ENCODE results near the gene ATP5F1E. TPM values are rescaled to one million over a fixed set of nuclear protein-coding genes. Genes with fewer than 3 reads are reported as not detected.

ATP5F1E gene
- total RNA-seq, 1 donor from 2014 or later: 134 TPM

- Histone ChIP-seq H3K27me3 (ENCODE audit: low read depth) (no peaks in the 10 kb centered on the region), H3K27ac (replicated peaks) (peak overlapping the region; percentile 89), H3K9me3 (replicated peaks) (no peaks in the 10 kb centered on the region), H3K36me3 (peaks cover 21% of the 10 kb centered on the region), H3K4me1 (peaks cover 55% of the 10 kb centered on the region), H3K4me3 (peak overlapping the region; percentile 96)
- peak; percentile 61 for DNase-seq
- intact Hi-C loops (cut with micrococcal nuclease): no loop called here
- no peak for TF ChIP-seq CTCF (IDR thresholded peaks at IDR 0.05; ENCODE audit: borderline replicate concordance)
Observed at GRCh38 chr20:59004763-59005522, 27.2 kb downstream of the ATP5F1E start.

- Histone ChIP-seq H3K9me3 (replicated peaks) (no peaks in the 10 kb centered on the region), H3K27me3 (ENCODE audit: low read depth) (no peaks in the 10 kb centered on the region), H3K36me3 (peaks cover 26% of the 10 kb centered on the region), H3K4me1 (peaks cover 51% of the 10 kb centered on the region), H3K4me3 (peak overlapping the region; percentile 96), H3K27ac (replicated peaks) (peak overlapping the region; percentile 89)
- DNase-seq: peak; percentile 61
- intact Hi-C loops (cut with micrococcal nuclease): no loop called here
- TF ChIP-seq CTCF (IDR thresholded peaks at IDR 0.05; ENCODE audit: borderline replicate concordance): no peak
Observed at GRCh38 chr20:59004493-59004762, 27.7 kb downstream of the ATP5F1E start.

GRCh38 chr20:59003836-59004492, 28.2 kb downstream of the ATP5F1E start:
- intact Hi-C loops (cut with micrococcal nuclease): no loop called here
- peak overlapping the region; percentile 89 for H3K27ac ChIP-seq (replicated peaks)

GRCh38 chr20:59002874-59003399, 29.2 kb downstream of the ATP5F1E start:
- peaks cover 41% of the 10 kb centered on the region for H3K36me3 ChIP-seq

More at GRCh38 chr20:59003836-59004492, 28.2 kb downstream of the ATP5F1E start:
- no peak for DNase-seq
- TF ChIP-seq CTCF (IDR thresholded peaks at IDR 0.05; ENCODE audit: borderline replicate concordance): no peak
- no peaks in the 10 kb centered on the region for H3K27me3 ChIP-seq (ENCODE audit: low read depth)
- no peaks in the 10 kb centered on the region for H3K9me3 ChIP-seq (replicated peaks)
- peak overlapping the region; percentile 96 for H3K4me3 ChIP-seq
- peaks cover 51% of the 10 kb centered on the region for H3K4me1 ChIP-seq
- H3K36me3 ChIP-seq: peaks cover 31% of the 10 kb centered on the region

GRCh38 chr20:59002388-59002787, 29.7 kb downstream of the ATP5F1E start:
- no peak overlapping the region for H3K4me3 ChIP-seq
- H3K9me3 ChIP-seq (replicated peaks): no peaks in the 10 kb centered on the region
- intact Hi-C loops (cut with micrococcal nuclease): no loop called here
- DNase-seq: no peak
- no peaks in the 10 kb centered on the region for H3K27me3 ChIP-seq (ENCODE audit: low read depth)
- peaks cover 47% of the 10 kb centered on the region for H3K36me3 ChIP-seq
- H3K4me1 ChIP-seq: peaks cover 45% of the 10 kb centered on the region
- no peak for TF ChIP-seq CTCF (IDR thresholded peaks at IDR 0.05; ENCODE audit: borderline replicate concordance)
- no peak overlapping the region for H3K27ac ChIP-seq (replicated peaks)

More at GRCh38 chr20:59002874-59003399, 29.2 kb downstream of the ATP5F1E start:
- no peaks in the 10 kb centered on the region for H3K27me3 ChIP-seq (ENCODE audit: low read depth)
- no peak overlapping the region for H3K4me3 ChIP-seq
- no peak overlapping the region for H3K27ac ChIP-seq (replicated peaks)
- no peaks in the 10 kb centered on the region for H3K9me3 ChIP-seq (replicated peaks)
- peaks cover 51% of the 10 kb centered on the region for H3K4me1 ChIP-seq
- no peak for TF ChIP-seq CTCF (IDR thresholded peaks at IDR 0.05; ENCODE audit: borderline replicate concordance)
- DNase-seq: no peak
- intact Hi-C loops (cut with micrococcal nuclease): no loop called here
